ENCODE measurements around the gene PCDHB4.
A peak's percentile ranks its signal among the peaks of the same experiment; 100 is the strongest.
"Not testable (repeated sequence)": the region's sequence is repeated elsewhere in the genome, so short reads cannot be mapped to it uniquely, and the experiment has no call there.

Gene PCDHB4

GRCh38 chr5:141121563-141121962 is at the start of gene PCDHB4:
Gene PCDHB4, plus strand, starts transcription at chr5:141121818. Its CDS starts 181 bp downstream, at chr5:141121999.
- DNase-seq, result no peak

- DNase-seq, result no peak
These were observed 43.8 kb upstream of the PCDHB4 start for GRCh38 chr5:141077826-141078225.

DNA sequence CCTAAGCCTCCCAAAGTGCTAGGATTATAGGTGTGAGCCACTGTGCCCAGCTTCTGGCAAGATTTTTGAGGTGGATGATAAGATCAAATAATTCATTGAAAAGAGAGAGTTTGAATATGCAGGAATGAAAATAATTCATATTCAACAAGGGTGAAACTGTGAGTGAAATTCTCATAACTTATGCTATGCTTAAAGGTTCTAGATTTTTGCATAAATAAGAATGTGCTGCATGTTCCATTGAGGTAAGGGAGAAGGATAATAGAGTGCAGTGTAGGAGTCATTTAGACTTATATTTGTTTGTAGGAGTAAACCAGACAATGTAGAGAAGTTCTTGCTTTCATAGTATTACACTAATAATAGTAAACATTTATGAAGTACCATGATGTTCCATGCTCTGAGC is 39.4 kb upstream of the PCDHB4 start:
- no peak for DNase-seq

- peak in 5 of 6 experiments; percentile 5 to 48 (median 12) for DNase-seq
These were observed 37.1 kb upstream of the PCDHB4 start for GRCh38 chr5:141084487-141084989.

GRCh38 chr5:141094481-141095262 is 26.9 kb upstream of the PCDHB4 start, which contains the start of gene PCDHB2:
Gene PCDHB2, plus strand, starts transcription at chr5:141094615. Its CDS starts 176 bp downstream, at chr5:141094791.
- no peak for DNase-seq

- no peak for DNase-seq
These were observed 26.4 kb upstream of the PCDHB4 start for GRCh38 chr5:141095263-141095641.

DNA sequence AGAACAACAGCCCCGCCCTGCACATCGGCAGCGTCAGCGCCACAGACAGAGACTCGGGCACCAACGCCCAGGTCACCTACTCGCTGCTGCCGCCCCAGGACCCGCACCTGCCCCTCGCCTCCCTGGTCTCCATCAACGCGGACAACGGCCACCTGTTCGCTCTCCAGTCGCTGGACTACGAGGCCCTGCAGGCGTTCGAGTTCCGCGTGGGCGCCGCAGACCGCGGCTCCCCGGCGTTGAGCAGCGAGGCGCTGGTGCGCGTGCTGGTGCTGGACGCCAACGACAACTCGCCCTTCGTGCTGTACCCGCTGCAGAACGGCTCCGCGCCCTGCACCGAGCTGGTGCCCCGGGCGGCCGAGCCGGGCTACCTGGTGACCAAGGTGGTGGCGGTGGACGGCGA is 25.4 kb upstream of the PCDHB4 start:
- not testable (repeated sequence) for DNase-seq

DNA sequence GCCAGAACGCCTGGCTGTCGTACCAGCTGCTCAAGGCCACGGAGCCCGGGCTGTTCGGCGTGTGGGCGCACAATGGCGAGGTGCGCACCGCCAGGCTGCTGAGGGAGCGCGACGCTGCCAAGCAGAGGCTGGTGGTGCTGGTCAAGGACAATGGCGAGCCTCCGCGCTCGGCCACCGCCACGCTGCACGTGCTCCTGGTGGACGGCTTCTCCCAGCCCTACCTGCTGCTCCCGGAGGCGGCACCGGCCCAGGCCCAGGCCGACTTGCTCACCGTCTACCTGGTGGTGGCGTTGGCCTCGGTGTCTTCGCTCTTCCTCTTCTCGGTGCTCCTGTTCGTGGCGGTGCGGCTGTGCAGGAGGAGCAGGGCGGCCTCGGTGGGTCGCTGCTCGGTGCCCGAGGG is 25.0 kb upstream of the PCDHB4 start:
- not testable (repeated sequence) for DNase-seq

- no peak for DNase-seq
These were observed 21.3 kb upstream of the PCDHB4 start, which contains the start of gene PCDHB3 for GRCh38 chr5:141100243-141100805. Gene PCDHB3, plus strand, starts transcription at chr5:141100473. Its CDS starts 177 bp downstream, at chr5:141100650.

DNA sequence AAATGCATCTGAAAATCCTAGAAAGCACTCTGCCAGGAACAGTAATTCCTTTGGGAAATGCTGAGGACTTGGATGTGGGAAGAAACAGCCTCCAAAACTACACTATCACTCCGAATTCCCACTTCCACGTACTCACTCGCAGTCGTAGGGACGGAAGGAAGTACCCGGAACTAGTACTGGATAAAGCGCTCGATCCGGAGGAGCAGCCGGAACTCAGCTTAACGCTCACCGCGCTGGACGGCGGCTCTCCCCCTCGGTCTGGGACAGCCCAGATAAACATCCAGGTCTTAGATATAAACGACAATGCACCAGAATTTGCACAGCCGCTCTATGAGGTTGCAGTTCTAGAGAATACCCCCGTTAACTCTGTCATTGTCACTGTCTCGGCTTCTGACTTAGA is 20.6 kb upstream of the PCDHB4 start:
- DNase-seq, result no peak

DNA sequence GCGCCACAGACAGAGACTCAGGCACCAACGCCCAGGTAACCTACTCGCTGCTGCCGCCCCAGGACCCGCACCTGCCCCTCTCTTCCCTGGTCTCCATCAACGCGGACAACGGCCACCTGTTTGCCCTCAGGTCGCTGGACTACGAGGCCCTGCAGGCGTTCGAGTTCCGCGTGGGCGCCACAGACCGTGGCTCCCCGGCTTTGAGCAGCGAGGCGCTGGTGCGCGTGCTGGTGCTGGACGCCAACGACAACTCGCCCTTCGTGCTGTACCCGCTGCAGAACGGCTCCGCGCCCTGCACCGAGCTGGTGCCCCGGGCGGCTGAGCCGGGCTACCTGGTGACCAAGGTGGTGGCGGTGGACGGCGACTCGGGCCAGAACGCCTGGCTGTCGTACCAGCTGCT is 19.5 kb upstream of the PCDHB4 start:
- not testable (repeated sequence) for DNase-seq

DNA sequence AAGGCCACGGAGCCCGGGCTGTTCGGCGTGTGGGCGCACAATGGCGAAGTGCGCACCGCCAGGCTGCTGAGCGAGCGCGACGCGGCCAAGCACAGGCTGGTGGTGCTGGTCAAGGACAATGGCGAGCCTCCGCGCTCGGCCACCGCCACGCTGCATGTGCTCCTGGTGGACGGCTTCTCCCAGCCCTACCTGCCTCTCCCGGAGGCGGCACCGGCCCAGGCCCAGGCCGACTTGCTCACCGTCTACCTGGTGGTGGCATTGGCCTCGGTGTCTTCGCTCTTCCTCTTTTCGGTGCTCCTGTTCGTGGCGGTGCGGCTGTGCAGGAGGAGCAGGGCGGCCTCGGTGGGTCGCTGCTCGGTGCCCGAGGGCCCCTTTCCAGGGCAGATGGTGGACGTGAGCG is 19.1 kb upstream of the PCDHB4 start:
- not testable (repeated sequence) for DNase-seq

DNA sequence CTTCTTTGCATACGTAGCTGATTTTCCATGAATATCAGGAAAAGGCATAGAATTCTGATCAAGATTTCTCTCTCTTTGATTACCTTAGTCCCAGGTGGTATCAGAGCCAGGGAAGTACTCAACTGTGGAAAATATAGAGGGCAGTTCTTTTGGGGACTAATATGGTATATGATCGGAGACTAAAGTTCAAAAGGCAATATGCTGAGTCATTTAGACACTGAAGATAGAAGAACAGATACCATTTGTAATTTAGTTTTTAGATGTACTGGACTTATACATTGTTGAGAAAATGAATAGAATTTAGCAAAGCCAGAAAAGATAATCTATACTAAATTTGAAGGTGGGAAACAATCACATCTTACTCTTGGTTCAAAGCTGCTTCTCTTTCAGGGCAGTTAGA is 16.3 kb upstream of the PCDHB4 start:
- no peak for DNase-seq

DNA sequence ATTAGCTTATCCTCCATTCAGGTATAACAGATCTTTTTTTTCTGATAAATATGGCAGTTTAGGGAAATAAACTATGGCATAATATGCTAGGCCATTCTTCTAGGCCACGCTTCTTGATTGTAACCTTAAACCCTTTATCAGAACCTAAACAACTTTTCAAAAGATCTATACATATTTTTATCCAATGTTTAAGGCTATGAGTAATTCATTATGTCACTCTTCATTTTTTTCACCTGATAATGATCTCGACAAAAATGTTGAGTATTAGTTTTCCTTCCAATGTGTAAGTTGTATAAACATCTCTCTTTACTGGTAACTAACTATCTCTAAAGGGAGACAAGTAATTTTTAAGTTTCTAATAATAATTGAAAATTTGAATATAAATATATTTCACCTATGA is 2.4 kb upstream of the PCDHB4 start:
- DNase-seq, result no peak

GRCh38 chr5:141121985-141122384 is 367 bp downstream of the PCDHB4 start:
- DNase-seq, result no peak

DNA sequence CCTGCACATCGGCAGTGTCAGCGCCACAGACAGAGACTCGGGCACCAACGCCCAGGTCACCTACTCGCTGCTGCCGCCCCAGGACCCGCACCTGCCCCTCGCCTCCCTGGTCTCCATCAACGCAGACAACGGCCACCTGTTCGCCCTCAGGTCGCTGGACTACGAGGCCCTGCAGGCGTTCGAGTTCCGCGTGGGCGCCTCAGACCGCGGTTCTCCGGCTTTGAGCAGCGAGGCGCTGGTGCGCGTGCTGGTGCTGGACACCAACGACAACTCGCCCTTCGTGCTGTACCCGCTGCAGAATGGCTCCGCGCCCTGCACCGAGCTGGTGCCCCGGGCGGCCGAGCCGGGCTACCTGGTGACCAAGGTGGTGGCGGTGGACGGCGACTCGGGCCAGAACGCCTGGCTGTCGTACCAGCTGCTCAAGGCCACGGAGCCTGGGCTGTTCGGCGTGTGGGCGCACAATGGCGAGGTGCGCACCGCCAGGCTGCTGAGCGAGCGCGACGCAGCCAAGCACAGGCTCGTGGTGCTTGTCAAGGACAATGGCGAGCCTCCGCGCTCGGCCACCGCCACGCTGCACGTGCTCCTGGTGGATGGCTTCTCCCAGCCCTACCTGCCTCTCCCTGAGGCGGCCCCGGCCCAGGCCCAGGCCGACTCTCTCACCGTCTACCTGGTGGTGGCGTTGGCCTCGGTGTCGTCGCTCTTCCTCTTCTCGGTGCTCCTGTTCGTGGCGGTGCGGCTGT is 1.9 kb downstream of the PCDHB4 start:
- not testable (repeated sequence) for DNase-seq

GRCh38 chr5:141127305-141127704 is 5.7 kb downstream of the PCDHB4 start:
- no peak for DNase-seq

DNA sequence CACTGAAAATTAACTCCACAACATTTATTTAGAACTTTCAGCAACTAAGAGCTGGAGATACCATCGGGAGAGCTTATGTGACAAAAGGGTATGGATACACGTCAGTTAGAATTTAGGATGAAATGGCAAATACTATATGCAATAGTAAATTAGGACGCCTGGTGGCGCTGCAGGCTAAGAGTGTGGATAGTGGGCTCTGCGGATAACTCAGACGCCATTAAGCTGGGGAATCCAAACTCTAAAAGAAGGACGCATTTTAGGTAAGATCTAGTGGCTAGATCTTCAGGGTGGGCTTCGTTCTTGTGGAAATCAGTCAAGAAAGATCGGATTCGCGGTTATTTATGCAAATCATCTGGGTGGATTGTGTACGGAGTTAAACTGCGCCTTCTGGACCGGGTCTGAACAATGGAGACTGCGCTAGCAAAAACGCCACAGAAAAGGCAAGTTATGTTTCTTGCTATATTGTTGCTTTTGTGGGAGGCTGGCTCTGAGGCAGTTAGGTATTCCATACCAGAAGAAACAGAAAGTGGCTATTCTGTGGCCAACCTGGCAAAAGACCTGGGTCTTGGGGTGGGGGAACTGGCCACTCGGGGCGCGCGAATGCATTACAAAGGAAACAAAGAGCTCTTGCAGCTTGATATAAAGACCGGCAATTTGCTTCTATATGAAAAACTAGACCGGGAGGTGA is 13.6 kb downstream of the PCDHB4 start, which contains the start of gene PCDHB5:
Gene PCDHB5 (plus strand): TSS at position 177 of the 688 bp plus-strand sequence. CDS start 229 bp downstream, at position 406.
- peak in 1 of 6 experiments; percentile 10 for DNase-seq

DNA sequence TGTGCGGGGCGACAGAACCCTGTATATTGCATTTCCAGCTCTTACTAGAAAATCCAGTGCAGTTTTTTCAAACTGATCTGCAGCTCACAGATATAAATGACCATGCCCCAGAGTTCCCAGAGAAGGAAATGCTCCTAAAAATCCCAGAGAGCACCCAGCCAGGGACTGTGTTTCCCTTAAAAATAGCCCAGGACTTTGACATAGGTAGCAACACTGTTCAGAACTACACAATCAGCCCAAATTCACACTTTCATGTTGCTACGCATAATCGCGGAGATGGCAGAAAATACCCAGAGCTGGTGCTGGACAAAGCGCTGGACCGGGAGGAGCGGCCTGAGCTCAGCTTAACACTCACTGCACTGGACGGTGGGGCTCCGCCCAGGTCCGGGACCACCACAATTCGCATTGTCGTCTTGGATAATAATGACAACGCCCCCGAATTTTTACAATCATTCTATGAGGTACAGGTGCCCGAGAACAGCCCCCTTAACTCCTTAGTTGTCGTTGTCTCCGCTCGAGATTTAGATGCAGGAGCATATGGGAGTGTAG is 14.2 kb downstream of the PCDHB4 start:
- no peak for DNase-seq

DNA sequence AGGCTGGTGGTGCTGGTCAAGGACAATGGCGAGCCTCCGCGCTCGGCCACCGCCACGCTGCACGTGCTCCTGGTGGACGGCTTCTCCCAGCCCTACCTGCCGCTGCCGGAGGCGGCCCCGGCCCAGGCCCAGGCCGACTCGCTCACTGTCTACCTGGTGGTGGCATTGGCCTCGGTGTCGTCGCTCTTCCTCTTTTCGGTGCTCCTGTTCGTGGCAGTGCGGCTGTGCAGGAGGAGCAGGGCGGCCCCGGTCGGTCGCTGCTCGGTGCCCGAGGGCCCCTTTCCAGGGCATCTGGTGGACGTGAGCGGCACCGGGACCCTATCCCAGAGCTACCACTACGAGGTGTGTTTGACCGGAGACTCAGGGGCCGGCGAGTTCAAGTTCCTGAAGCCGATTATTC is 15.7 kb downstream of the PCDHB4 start:
- not testable (repeated sequence) for DNase-seq

DNA sequence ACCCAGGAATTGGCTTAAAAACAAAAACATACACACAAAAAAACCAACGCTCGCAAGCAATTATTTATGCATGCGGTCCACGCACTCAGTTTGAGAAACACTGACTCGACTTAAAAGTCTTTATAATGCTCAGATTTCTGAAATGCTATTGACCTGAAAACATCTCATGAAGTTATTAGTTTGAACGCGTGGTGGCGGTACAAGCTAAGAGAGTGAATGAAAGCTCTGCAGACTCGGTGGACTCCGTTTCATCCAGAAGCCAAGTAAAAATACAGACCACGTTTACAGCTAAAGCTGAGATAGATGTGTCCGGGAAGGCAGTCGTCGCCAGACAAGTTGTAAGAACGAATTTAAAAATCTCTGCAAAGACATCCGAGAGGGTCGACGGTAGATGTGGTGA is 28.2 kb downstream of the PCDHB4 start, which contains the start of gene PCDHB6:
Gene PCDHB6 (plus strand): TSS at position 246 of the 400 bp plus-strand sequence. CDS start 201 bp downstream, outside the sequence.
- DNase-seq, result no peak

Measured in stimulated activated naive CD4-positive, alpha-beta T cell (primary cell).